ENCODE results near the gene MSH5.
"Not testable (repeated sequence)": the region's sequence is repeated elsewhere in the genome, so short reads cannot be mapped to it uniquely, and the experiment has no call there.

Gene MSH5

GRCh38 chr6:31778999-31779885 lies 39.4 kb downstream of the MSH5 start:
- no peak for DNase-seq (ENCODE audit: low read depth)

GRCh38 chr6:31779908-31780307 lies 40.1 kb downstream of the MSH5 start:
- DNase-seq (ENCODE audit: low read depth): no peak

- DNase-seq (ENCODE audit: low read depth): no peak
Observed at GRCh38 chr6:31780507-31781243, 40.9 kb downstream of the MSH5 start.

- no peak for DNase-seq (ENCODE audit: low read depth)
Observed at GRCh38 chr6:31781244-31782125, 41.7 kb downstream of the MSH5 start.

GRCh38 chr6:31782126-31782855 lies 42.5 kb downstream of the MSH5 start:
- no peak for DNase-seq (ENCODE audit: low read depth)

- DNase-seq (ENCODE audit: low read depth): no peak
Observed at GRCh38 chr6:31784098-31784925, 44.5 kb downstream of the MSH5 start.

GRCh38 chr6:31785475-31785874 lies 45.7 kb downstream of the MSH5 start:
- no peak for DNase-seq (ENCODE audit: low read depth)

GRCh38 chr6:31791324-31792089 lies 51.7 kb downstream of the MSH5 start:
- DNase-seq (ENCODE audit: low read depth): no peak

GRCh38 chr6:31792090-31792374 lies 52.2 kb downstream of the MSH5 start:
- DNase-seq (ENCODE audit: low read depth): no peak

GRCh38 chr6:31792761-31793171 lies 53.0 kb downstream of the MSH5 start:
- no peak for DNase-seq (ENCODE audit: low read depth)

GRCh38 chr6:31793927-31794245 lies 54.1 kb downstream of the MSH5 start:
- DNase-seq (ENCODE audit: low read depth): not testable (repeated sequence)

GRCh38 chr6:31794294-31794865 lies 54.6 kb downstream of the MSH5 start:
- DNase-seq (ENCODE audit: low read depth): no peak

GRCh38 chr6:31794866-31795615 lies 55.2 kb downstream of the MSH5 start:
- DNase-seq (ENCODE audit: low read depth): no peak

GRCh38 chr6:31795616-31796298 lies 56.0 kb downstream of the MSH5 start, which contains the start of gene VARS1:
TSS of gene VARS1 (minus strand) at chr6:31795752. CDS start at chr6:31795217, 535 bp downstream.
- peak; percentile 89 for DNase-seq (ENCODE audit: low read depth)

GRCh38 chr6:31796993-31797385 lies 57.2 kb downstream of the MSH5 start:
- no peak for DNase-seq (ENCODE audit: low read depth)

- DNase-seq (ENCODE audit: low read depth): no peak
Observed at GRCh38 chr6:31797588-31797987, 57.8 kb downstream of the MSH5 start.

GRCh38 chr6:31799781-31800180 lies 60.0 kb downstream of the MSH5 start:
- DNase-seq (ENCODE audit: low read depth): no peak

All from CMK (cell line).